MG63 (cell line): Measurements from ENCODE around the gene RBMS1. TPM values are rescaled to one million over a fixed set of nuclear protein-coding genes. Genes with fewer than 3 reads are reported as not detected.
A peak's percentile ranks its signal among the peaks of the same experiment; 100 is the strongest.

Experiments used
- DNase-seq: peaks from one replicate; pipeline ENCODE4 v3.0.0-alpha.2; 2020
- H3K27me3 ChIP-seq: fragments of 250-450 bp; sonication (Bioruptor Pico); 2 replicates; pipeline ENCODE4 v1.5.1; 2020; ENCODE audit warnings: mild to moderate bottlenecking, moderate library complexity
- H3K36me3 ChIP-seq: fragments of 250-450 bp; sonication (Bioruptor Pico); 2 replicates; pipeline ENCODE4 v1.5.1; 2020; ENCODE audit warnings: mild to moderate bottlenecking, moderate library complexity
- H3K4me3 ChIP-seq: fragments of 250-450 bp; sonication (Bioruptor Pico); 2 replicates; pipeline ENCODE4 v1.5.1; 2020; ENCODE audit warnings: mild to moderate bottlenecking, moderate library complexity
- H3K9me3 ChIP-seq: fragments of 250-450 bp; sonication (Bioruptor Pico); 2 replicates; pipeline ENCODE4 v1.5.1; 2020; ENCODE audit warnings: mild to moderate bottlenecking, moderate library complexity
- total RNA-seq: library from RNA; depleted of rRNA; stranded (reverse); fragments of >200 nt; shearing (Covaris generic); gene quantifications from 2 replicates; pipeline ENCODE4 v1.2.3, GENCODE V29; 2014; ENCODE audit warnings: low replicate concordance

RBMS1 gene
- total RNA-seq, 1 experiment from 2014 or later: 38.7 TPM

DNA sequence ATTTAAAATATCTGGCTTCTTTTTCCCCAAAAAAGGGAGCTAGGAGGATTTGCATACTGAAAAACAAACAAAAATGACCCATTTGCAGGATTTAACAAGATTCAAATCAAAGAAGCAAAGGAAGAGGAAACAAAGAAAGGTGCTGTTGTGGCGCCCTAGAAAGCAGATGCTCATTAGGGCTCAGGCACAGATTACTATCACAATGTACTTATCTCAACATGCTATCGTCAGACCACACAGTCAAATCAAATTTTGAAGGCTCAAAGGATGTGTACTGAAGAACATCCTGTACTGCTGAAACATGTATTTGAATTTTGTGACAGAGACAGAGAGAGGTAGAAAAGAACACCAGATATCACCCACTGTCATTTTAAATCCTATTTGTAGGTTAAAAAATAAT is 10.9 kb downstream of the RBMS1 start:
- no peaks in the 10 kb centered on the region for H3K36me3 ChIP-seq
- DNase-seq: no peak
- no peaks in the 10 kb centered on the region for H3K27me3 ChIP-seq
- H3K9me3 ChIP-seq: no peaks in the 10 kb centered on the region
- no peak overlapping the region for H3K4me3 ChIP-seq

DNA sequence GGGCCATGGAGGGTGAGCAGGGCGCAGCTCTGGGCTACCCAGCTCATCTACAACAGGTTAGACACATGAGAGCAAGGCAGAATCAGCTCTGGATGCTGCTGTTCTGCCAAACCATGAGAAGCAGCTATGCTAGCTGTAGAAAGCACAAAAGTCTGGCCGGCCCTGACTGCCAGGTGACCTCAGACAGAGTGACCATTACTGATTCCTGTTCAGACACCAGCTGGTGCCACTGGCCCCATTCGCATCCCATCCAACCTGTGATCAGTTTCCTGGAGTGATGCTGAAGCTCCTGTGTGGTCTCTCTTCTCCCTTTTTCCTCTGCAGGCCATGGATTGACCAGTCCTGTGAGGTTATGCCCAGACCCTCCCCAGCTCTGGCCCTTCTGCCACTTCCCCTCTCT is 14.3 kb downstream of the RBMS1 start:
- H3K27me3 ChIP-seq: no peaks in the 10 kb centered on the region
- no peaks in the 10 kb centered on the region for H3K9me3 ChIP-seq
- H3K4me3 ChIP-seq: no peak overlapping the region
- H3K36me3 ChIP-seq: no peaks in the 10 kb centered on the region
- no peak for DNase-seq

DNA sequence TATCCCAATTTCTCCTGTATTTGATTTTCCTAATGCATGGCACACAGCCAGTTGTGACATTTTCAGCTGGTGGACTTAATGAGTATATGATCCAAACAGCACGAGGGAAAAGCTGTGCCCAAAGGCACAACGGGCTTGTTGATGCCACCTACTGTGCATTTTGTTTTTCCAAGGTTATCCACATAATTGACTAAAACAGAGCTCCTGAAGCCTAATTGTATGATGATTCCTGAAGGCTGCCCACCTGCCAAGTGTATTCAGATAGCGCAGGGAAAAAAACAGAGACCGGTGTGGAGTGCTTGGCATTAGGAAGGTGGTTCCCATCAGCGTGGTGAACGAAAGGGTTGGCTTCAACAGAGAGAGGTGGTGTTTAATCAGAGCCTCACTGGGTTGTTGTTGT is 14.9 kb downstream of the RBMS1 start:
- no peak overlapping the region for H3K4me3 ChIP-seq
- H3K27me3 ChIP-seq: no peaks in the 10 kb centered on the region
- no peaks in the 10 kb centered on the region for H3K36me3 ChIP-seq
- no peak for DNase-seq
- H3K9me3 ChIP-seq: no peaks in the 10 kb centered on the region

DNA sequence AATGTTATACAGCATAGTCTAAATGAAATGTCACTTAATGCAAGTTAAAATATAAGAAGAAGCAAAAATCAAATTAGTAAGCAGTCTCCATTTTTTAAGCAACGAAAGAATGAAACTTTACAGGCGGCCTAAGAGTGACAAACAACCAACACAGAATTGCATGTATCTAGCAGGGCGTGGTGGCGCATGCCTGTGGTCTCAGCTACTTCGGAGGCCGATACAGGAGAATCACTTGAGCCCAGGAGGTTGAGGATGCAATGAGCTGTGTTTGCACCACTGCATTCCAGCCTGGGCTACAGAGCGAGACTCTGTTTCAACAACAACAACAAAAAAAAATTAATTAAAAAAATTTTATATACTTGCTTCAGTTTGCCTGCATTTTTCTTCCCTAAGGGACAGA is 16.6 kb downstream of the RBMS1 start:
- no peak overlapping the region for H3K4me3 ChIP-seq
- H3K36me3 ChIP-seq: no peaks in the 10 kb centered on the region
- DNase-seq: no peak
- H3K9me3 ChIP-seq: no peaks in the 10 kb centered on the region
- no peaks in the 10 kb centered on the region for H3K27me3 ChIP-seq

DNA sequence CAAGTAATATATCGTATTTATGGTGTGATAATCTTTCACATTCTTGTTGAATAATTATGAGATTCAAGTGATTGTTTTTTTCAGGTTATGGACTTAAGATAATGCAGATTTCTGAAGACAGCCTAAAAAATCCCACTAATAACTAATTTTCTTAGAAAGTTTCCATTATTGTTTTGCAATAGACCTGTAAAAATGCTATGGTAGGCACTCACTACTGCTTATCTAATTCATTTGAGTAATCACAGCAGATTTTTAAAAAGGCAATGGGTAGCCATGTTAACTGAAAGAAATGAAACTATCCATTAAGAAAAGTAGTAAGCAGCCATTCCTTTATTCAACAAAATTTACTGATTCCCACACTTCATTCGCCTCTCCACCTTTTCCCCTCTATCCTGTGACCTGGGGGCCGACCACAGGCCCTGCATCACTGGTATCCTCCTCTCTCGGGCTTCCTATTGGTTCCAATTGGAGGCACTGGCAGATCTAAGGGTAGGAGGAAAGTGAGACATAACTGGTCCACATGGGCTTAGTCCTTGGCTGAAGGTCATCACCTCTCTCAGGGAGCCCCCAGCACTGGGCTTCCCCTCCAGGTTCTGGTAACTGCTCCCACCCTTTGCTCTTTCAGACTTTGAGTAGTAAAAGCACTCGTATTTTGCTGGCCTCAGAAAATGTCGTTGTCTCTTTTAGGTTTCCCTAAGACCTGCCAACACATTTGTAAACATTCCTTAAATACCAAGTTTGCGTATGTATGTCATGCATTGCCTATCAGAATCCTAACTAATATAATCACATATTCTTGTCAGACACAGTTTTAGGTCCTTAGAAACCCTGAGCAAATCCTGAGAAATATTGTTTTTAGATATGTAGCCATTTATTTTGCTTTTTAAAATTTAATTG is 18.5 kb downstream of the RBMS1 start:
- Histone ChIP-seq H3K36me3 (no peaks in the 10 kb centered on the region), H3K4me3 (no peak overlapping the region), H3K27me3 (no peaks in the 10 kb centered on the region), H3K9me3 (no peaks in the 10 kb centered on the region)
- no peak for DNase-seq

DNA sequence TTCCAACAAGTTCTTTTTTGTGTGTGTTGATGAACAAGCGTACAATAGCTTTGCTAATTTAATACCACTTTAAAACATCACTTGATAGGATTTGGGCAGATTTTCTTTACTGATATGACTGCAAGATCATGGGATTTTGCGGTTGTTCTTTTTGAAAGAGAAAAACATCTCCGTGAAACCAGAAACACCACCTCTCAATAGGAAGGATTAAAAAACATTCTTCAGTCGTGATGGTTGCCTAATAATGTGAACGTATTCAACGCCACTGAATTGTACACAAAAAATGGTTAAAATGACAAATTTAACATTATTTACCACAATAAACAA is 19.3 kb downstream of the RBMS1 start:
- Histone ChIP-seq H3K36me3 (no peaks in the 10 kb centered on the region), H3K4me3 (0 out of 2 replicates have a peak overlapping the region, but pooled peaks have one; percentile 2), H3K27me3 (no peaks in the 10 kb centered on the region), H3K9me3 (no peaks in the 10 kb centered on the region)
- no peak for DNase-seq

DNA sequence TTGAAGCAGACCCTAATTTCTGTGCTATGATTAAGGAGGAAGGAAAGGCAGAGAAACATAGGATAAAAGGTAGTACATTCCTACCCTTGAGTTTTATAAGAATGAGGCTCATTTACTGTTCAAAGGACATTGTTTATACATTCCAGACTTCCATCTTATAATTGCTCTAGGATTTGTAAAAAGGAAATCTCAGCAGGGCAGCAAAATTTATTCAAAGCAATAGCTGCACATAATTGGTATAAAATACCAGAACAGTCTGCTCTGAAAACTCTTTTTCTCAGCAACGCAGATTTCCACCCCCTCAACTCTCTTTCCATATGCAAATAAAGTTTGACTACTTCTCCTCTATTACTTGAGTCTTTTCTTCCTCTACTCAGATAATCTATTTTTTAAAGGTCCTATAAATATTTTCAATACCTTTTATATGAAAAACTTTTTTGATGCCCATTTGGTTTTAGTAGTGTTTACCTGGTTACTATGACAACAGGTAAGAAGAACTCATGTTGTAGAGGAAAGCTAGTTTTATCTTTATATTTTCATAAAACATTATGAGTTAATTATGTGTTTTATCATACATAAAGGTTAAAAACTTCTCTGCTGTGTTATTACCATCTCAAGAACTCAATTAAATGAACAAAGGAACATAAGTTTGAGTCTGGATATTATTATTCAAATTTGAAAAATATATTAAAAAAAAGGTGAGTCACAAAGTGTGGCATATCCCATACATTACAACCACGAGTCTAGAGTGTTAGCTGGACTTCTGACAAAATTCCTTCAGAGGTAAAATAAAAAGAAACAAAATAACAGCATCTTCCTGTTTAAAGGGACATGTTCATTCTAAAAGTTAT is 19.9 kb downstream of the RBMS1 start:
- H3K9me3 ChIP-seq: no peaks in the 10 kb centered on the region
- DNase-seq: no peak
- no peak overlapping the region for H3K4me3 ChIP-seq
- no peaks in the 10 kb centered on the region for H3K36me3 ChIP-seq
- no peaks in the 10 kb centered on the region for H3K27me3 ChIP-seq

DNA sequence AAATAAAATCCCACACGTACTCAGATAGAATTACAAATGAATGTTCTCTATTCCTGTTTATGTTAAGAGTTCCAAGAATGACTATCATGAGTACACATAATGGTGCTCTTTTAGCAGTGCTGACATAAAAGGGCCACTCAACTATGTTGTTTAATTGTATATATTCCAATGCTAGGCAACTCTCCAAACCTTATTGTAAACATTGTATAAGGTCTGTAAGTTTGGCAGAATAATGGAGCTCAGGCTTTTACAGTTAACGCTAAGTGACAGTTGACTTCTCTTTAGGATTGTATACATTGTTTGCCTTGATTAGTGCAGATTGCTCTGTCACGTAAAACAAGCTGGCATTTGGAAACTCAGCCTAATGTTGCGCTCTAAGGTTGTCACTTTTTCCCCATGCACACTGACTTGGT is 20.8 kb downstream of the RBMS1 start:
- H3K4me3 ChIP-seq: no peak overlapping the region
- DNase-seq: no peak
- no peaks in the 10 kb centered on the region for H3K36me3 ChIP-seq
- H3K9me3 ChIP-seq: no peaks in the 10 kb centered on the region
- H3K27me3 ChIP-seq: no peaks in the 10 kb centered on the region

DNA sequence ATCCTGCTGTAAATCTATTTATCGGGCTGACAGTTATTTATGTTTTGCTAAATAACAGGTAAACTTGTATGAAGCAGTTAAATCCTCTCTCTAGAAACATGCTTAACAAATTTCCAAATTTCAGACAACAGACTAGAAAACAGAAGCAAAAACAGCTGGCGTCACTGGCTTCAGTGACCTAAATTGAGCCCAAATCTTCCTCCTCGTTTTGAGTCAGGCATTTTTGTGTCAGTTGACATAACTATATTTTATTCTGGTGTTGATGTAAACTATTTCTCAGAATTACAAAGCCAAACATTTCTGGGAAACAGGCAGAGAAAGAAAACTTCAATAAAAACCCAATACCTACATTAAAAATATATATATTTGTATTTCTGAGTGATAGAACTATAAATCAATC is 21.7 kb downstream of the RBMS1 start:
- DNase-seq: no peak
- Histone ChIP-seq H3K27me3 (no peaks in the 10 kb centered on the region), H3K4me3 (peak overlapping the region; percentile 14; the same call in 1 of the 2 replicates), H3K36me3 (no peaks in the 10 kb centered on the region), H3K9me3 (no peaks in the 10 kb centered on the region)

DNA sequence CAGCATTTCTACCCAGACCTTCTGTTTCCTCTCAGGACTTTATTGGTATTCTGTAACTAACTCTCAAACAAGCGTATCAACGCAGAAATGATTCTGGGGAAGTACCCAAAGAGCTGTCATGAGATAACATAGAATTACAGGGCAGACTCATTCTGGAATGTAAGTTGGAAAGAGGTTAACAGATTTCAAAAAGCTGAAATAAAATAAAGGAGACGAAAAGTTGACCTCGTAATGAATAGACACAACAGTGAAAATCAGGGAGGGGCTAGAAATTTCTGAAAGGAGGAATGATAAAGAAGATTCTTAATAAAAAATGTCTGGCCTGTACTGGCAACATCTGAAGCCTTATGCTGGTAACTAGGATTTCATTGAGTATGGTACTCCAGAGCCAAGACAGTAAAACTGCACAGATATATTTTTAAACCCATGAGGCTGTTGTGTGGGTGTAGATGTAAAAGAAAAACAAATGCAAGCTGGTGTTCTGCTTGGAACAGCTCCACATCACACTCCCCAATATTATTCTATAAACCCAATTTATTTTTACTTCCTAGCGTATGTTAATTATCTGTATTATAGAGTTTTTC is 23.9 kb downstream of the RBMS1 start:
- Histone ChIP-seq H3K9me3 (no peaks in the 10 kb centered on the region), H3K4me3 (no peak overlapping the region), H3K36me3 (no peaks in the 10 kb centered on the region), H3K27me3 (no peaks in the 10 kb centered on the region)
- DNase-seq: no peak

DNA sequence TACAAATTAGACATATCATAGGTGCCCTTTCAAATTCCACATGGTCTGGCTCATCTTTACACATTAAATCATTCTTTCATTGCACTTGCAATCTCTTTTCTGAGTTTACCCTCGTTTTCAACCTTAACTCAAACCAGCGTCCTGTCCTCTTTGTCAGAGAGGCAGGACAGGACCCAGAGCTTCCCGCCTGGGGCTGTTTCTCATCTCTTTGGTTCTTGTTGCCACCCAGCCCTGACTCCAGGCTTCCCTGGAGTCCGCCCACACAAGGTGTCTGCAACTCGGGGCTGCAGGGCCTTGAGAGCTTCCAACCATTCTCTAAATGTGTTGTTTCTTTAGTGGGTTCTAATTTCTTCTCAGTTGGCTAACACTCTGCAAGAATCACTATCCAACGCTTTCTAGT is 24.4 kb downstream of the RBMS1 start:
- Histone ChIP-seq H3K27me3 (no peaks in the 10 kb centered on the region), H3K9me3 (no peaks in the 10 kb centered on the region), H3K36me3 (no peaks in the 10 kb centered on the region), H3K4me3 (no peak overlapping the region)
- no peak for DNase-seq

DNA sequence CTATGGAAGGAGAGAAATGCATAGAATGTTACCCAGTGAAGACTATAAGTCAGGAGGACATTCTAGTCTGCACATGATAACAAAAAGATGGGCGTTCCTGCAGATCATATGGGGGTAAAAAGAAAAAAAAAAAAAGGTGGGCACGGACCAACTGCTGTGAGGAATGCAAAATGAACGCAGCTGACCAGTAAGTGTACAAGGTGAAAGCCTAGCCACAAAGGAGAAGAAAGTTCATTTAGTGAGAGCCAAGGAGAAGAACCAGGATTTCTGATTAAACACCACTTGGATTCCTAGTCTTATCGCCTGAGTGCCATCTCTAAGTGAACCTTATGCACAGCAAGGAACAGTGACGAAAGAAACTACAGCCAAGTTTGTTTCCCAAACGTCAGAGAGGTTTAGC is 26.5 kb downstream of the RBMS1 start:
- Histone ChIP-seq H3K9me3 (no peaks in the 10 kb centered on the region), H3K36me3 (no peaks in the 10 kb centered on the region), H3K4me3 (no peak overlapping the region), H3K27me3 (no peaks in the 10 kb centered on the region)
- DNase-seq: no peak

DNA sequence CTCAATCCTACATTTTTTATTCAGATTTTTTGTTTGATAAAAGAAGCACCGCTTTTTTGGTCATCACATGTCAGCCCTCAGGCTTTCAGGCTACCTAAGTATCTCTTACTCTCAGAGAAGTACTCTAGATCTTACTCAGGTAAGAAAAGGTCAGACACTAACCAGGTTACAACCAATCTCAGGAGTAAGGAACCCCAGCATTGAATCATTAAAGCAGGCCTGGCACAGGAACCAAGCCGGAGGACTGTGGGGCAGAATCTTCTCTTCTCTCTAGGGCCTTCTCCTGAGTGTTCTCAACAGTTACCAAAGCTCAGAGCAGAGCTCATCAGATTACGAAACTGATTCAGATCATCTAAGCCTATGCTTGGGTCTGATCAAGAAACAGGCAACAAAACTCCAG is 28.2 kb downstream of the RBMS1 start:
- Histone ChIP-seq H3K4me3 (no peak overlapping the region), H3K36me3 (no peaks in the 10 kb centered on the region), H3K27me3 (no peaks in the 10 kb centered on the region), H3K9me3 (no peaks in the 10 kb centered on the region)
- no peak for DNase-seq

DNA sequence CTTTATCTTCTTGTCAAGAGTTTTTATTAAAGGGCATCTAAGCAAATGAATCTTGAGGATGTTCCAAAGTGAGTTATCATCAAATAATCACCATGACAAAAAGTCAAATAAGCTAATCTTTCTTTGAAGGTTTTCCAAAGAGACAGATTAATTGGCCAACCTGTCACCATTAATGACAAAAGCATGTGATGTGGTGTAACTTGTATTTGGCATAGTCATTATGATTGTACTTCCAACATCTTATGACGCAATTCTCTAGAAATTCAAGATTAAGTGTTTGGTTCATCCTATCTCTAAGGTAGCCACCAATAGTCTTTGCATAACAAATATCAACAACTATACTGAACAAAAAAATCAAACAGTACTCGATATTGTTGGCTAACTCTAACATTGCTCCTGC is 28.6 kb downstream of the RBMS1 start:
- Histone ChIP-seq H3K9me3 (no peaks in the 10 kb centered on the region), H3K36me3 (no peaks in the 10 kb centered on the region), H3K27me3 (no peaks in the 10 kb centered on the region), H3K4me3 (no peak overlapping the region)
- DNase-seq: no peak

DNA sequence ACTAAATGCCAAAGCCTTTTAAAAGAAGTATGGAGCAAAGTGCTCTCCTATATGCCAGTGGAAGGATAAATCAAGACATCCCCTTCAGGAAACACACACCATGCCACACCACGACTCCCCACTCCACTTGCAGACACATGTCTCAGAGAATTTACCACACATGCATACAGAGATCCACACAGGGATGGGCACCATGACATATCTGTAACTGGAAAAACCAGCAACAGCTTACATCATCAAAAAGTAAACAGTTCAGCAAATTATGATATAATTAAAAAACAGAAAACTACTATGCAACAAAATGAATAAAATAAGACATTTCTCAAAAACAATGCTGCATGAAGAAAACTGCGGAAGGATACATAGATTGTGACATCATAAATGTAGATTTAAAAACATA is 29.6 kb downstream of the RBMS1 start:
- no peaks in the 10 kb centered on the region for H3K27me3 ChIP-seq
- no peaks in the 10 kb centered on the region for H3K9me3 ChIP-seq
- no peak for DNase-seq
- H3K4me3 ChIP-seq: no peak overlapping the region
- H3K36me3 ChIP-seq: no peaks in the 10 kb centered on the region

DNA sequence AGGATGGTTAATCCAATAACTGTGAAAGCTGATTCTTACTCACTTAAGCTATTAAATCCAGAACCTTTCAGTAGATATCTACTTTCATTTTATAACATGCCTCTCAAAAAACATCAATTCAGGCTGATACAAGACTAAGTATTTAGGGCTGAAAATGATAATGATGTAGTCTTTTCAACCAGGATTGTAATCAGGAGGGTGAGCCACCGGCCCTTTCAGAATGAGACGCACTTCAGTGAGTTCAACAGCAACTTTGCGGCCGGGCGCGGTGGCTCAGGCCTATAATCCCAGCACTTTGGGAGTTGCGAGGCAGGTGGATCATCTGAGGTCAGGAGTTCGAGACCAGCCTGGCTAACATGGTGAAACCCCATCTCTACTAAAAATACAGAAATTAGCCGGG is 30.4 kb downstream of the RBMS1 start:
- no peak for DNase-seq
- no peaks in the 10 kb centered on the region for H3K27me3 ChIP-seq
- no peak overlapping the region for H3K4me3 ChIP-seq
- H3K36me3 ChIP-seq: no peaks in the 10 kb centered on the region
- H3K9me3 ChIP-seq: no peaks in the 10 kb centered on the region

DNA sequence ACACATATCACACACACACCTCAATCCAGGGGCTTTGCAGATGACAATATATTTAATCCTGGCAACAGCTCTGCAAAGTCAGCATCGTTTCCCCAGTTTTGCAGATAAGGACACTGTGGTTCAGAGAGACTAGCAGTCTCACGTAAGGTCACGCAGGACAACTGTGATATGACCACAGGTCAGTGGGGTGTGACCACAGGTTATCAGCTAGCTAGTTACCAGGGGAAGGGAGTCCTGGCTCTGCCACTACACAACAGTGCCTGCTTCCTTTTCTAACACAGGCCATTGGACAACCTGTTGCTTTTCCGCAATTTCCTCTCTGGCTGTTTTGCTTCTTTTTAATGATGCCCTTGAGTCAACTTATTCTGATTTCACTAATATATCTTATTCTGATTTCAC is 33.3 kb downstream of the RBMS1 start:
- Histone ChIP-seq H3K36me3 (peaks cover 7% of the 10 kb centered on the region), H3K27me3 (no peaks in the 10 kb centered on the region), H3K9me3 (no peaks in the 10 kb centered on the region), H3K4me3 (no peak overlapping the region)
- DNase-seq: no peak
